HEK293 (cell line): ENCODE results near the gene OR8S1.
"Not testable (repeated sequence)": the region's sequence is repeated elsewhere in the genome, so short reads cannot be mapped to it uniquely, and the experiment has no call there.

Experiments
- CTCF ChIP-seq: fragments of 450-650 bp; formaldehyde crosslinking; IDR thresholded peaks from 2 replicates; pipeline ENCODE4 v1.5.1; 2016; ENCODE audit warnings: missing biosample characterization, missing genetic modification characterization
- KLF16 ChIP-seq: fragments of 450-650 bp; formaldehyde crosslinking; IDR thresholded peaks from 2 replicates; pipeline ENCODE4 v1.5.1; 2017; ENCODE audit warnings: missing biosample characterization, missing genetic modification characterization
- PRDM1 ChIP-seq: fragments of 450-650 bp; formaldehyde crosslinking; IDR thresholded peaks from 2 replicates; pipeline ENCODE4; 2016; ENCODE audit warnings: missing biosample characterization, missing genetic modification characterization
- REST ChIP-seq: fragments of 450-650 bp; formaldehyde crosslinking; IDR thresholded peaks from 2 replicates; pipeline ENCODE4 v1.5.1; 2016; ENCODE audit warnings: missing biosample characterization, missing genetic modification characterization
- ZBTB20 ChIP-seq: fragments of 450-650 bp; formaldehyde crosslinking; IDR thresholded peaks from 2 replicates; pipeline ENCODE4 v1.5.1; 2016; ENCODE audit warnings: missing biosample characterization, missing genetic modification characterization
- ZNF23 ChIP-seq: fragments of 450-650 bp; formaldehyde crosslinking; IDR thresholded peaks from 2 replicates; pipeline ENCODE4 v1.5.1; 2016; ENCODE audit warnings: missing biosample characterization, missing genetic modification characterization, borderline replicate concordance
- ZNF394 ChIP-seq: fragments of 450-650 bp; formaldehyde crosslinking; IDR thresholded peaks from 2 replicates; pipeline ENCODE4 v1.5.1; 2016; ENCODE audit warnings: missing biosample characterization, missing genetic modification characterization, mild to moderate bottlenecking, moderate library complexity, borderline replicate concordance

- not testable (repeated sequence) for TF ChIP-seq ZNF394; CTCF (tag by site-specific recombination); ZBTB20 (tag by site-specific recombination); KLF16; REST (tag by site-specific recombination); ZNF23 (tag by site-specific recombination); PRDM1 (tag by site-specific recombination)
Measured at GRCh38 chr12:48500281-48500680, 25.2 kb upstream of the OR8S1 start.
